ENCODE data around the gene PTPRQ.

DNA sequence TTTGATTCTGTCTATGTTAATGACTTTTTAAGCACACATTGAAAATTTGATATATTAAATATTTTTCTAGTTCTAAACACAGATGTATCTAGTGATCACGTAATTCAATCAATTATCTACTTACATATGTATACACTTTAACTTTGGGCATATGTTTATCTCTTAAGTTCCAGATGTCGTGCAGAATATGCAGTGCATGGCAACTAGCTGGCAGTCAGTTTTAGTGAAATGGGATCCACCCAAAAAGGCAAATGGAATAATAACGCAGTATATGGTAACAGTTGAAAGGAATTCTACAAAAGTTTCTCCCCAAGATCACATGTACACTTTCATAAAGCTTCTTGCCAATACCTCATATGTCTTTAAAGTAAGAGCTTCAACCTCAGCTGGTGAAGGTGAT, 105.3 kb downstream of the PTPRQ start:
- TF ChIP-seq, protein P1, sequence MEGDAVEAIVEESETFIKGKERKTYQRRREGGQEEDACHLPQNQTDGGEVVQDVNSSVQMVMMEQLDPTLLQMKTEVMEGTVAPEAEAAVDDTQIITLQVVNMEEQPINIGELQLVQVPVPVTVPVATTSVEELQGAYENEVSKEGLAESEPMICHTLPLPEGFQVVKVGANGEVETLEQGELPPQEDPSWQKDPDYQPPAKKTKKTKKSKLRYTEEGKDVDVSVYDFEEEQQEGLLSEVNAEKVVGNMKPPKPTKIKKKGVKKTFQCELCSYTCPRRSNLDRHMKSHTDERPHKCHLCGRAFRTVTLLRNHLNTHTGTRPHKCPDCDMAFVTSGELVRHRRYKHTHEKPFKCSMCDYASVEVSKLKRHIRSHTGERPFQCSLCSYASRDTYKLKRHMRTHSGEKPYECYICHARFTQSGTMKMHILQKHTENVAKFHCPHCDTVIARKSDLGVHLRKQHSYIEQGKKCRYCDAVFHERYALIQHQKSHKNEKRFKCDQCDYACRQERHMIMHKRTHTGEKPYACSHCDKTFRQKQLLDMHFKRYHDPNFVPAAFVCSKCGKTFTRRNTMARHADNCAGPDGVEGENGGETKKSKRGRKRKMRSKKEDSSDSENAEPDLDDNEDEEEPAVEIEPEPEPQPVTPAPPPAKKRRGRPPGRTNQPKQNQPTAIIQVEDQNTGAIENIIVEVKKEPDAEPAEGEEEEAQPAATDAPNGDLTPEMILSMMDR (IDR thresholded peaks at IDR 0.05): no peak
- TF ChIP-seq POLR2A (IDR thresholded peaks at IDR 0.05): no peak
- no peak for TF ChIP-seq POLR2AphosphoS5 (IDR thresholded peaks at IDR 0.05)

Data from prostate gland (tissue), 2 donors.